Tibial nerve (tissue), 3 donors: ENCODE data around the gene C1orf174.

Source experiments
- POLR2A ChIP-seq, 2 donors: fragments of 450-650 bp; IDR thresholded peaks; one replicate each; pipeline ENCODE4 v1.6.1; 2017; ENCODE audit warnings: antibody characterized with exemption in 2 of 2, mild to moderate bottlenecking in 2 of 2, moderate library complexity in 2 of 2
- TF ChIP-seq, protein P1 (sequence below), 5 experiments: fragments of 200-600 bp in 3 of 5; fragments of 450-650 bp in 2 of 5; sonication (generic) in 3 of 5; IDR thresholded peaks; one replicate each; pipeline ENCODE4 v1.5.1; 2016 to 2019; ENCODE audit warnings: antibody characterized with exemption in 5 of 5, mild to moderate bottlenecking in 3 of 5, moderate library complexity in 2 of 5

DNA sequence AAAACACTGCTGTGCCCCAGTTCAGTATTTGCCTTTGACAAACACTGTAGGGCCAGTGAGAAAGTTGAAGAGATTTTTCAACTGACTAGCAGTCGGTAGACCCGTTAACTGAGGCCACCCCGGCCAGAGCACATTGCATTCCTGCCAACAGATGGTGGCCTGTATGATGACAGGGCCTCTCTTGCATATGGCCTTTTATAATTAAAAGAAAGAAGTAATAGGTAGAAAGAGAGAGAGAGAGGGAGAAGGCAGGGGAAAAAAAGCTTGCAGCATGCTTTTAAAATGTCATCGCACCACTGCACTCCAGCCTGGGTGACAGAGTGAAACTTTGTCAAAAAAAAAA, 4.7 kb upstream of the C1orf174 start:
- TF ChIP-seq, protein P1, sequence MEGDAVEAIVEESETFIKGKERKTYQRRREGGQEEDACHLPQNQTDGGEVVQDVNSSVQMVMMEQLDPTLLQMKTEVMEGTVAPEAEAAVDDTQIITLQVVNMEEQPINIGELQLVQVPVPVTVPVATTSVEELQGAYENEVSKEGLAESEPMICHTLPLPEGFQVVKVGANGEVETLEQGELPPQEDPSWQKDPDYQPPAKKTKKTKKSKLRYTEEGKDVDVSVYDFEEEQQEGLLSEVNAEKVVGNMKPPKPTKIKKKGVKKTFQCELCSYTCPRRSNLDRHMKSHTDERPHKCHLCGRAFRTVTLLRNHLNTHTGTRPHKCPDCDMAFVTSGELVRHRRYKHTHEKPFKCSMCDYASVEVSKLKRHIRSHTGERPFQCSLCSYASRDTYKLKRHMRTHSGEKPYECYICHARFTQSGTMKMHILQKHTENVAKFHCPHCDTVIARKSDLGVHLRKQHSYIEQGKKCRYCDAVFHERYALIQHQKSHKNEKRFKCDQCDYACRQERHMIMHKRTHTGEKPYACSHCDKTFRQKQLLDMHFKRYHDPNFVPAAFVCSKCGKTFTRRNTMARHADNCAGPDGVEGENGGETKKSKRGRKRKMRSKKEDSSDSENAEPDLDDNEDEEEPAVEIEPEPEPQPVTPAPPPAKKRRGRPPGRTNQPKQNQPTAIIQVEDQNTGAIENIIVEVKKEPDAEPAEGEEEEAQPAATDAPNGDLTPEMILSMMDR (IDR thresholded peaks at IDR 0.05): no peak
- TF ChIP-seq POLR2A (IDR thresholded peaks at IDR 0.05): no peak
